GM19455 (cell line): ENCODE measurements around the gene ACTN3.
"Not testable (repeated sequence)": the region's sequence is repeated elsewhere in the genome, so short reads cannot be mapped to it uniquely, and the experiment has no call there.

ENCODE experiments used
- ATAC-seq: cut with Tn5 transposase; IDR thresholded peaks from one replicate; pipeline ENCODE4 v1.9.1; 2021; ENCODE audit not compliant: unreplicated experiment

The ACTN3 gene

GRCh38 chr11:66562907-66563583 is 16.3 kb downstream of the ACTN3 start:
- ATAC-seq, result no peak

- no peak for ATAC-seq
Measured at GRCh38 chr11:66563832-66564231, 17.1 kb downstream of the ACTN3 start.

DNA sequence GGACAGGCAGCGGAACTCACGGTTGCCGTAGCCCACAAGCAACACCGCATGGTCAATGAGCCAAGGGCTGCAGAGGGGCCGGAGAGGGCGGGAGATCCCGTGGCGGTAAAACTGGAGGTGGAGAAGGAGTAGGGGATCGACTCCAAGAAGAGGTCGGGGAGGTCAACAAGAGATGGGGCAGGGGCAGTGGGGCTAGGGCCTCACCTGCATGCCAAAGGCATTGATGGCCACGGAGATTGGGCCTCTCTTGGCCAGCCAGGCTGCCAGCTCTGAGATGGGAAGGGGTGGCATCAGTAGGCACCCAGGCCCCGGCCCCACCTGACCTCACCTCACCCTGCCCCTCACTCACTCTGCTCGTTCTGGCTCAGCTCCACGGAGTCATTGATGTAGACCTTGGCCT is 17.8 kb downstream of the ACTN3 start:
- ATAC-seq, result no peak

DNA sequence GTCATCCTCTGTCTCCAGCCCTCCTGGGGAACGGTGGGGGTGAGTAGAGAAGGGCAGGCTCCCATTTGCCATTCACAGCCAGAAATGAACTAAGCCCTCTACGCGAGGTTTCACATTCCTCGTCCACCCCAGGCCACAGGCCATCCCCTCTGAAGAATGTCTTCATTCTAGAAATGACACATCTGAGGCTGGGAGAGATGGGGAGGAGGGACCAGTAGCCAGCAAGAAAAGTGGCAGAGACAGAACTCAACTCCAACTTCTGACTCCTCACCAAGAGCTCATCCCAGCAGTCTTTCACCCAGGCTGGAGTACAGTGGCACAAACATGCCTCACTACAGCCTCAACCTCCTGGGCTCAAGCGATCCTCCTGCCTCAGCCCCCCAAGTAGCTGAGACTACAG is 18.3 kb downstream of the ACTN3 start:
- ATAC-seq, result no peak

DNA sequence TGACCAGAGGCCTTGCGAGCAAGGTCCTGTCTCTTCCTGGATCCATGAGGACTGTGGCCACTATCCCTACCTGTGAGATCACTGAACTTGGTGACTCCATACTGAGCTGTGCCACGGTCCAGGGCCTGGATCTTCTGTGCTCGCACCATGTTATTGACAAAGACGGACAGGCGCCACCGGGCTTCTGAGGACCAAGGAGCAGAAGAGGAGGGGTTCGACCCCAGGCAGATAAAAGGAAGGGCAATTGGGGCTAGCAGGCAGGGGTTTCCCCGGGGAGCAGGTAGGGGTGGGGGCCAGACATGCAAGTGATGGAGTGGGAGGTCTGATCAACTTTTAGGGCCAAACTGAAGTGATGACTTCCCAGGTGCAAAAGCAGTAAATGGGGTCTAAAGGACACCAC is 19.5 kb downstream of the ACTN3 start:
- ATAC-seq, result no peak

GRCh38 chr11:66567787-66568123 is 21.1 kb downstream of the ACTN3 start:
- no peak for ATAC-seq

DNA sequence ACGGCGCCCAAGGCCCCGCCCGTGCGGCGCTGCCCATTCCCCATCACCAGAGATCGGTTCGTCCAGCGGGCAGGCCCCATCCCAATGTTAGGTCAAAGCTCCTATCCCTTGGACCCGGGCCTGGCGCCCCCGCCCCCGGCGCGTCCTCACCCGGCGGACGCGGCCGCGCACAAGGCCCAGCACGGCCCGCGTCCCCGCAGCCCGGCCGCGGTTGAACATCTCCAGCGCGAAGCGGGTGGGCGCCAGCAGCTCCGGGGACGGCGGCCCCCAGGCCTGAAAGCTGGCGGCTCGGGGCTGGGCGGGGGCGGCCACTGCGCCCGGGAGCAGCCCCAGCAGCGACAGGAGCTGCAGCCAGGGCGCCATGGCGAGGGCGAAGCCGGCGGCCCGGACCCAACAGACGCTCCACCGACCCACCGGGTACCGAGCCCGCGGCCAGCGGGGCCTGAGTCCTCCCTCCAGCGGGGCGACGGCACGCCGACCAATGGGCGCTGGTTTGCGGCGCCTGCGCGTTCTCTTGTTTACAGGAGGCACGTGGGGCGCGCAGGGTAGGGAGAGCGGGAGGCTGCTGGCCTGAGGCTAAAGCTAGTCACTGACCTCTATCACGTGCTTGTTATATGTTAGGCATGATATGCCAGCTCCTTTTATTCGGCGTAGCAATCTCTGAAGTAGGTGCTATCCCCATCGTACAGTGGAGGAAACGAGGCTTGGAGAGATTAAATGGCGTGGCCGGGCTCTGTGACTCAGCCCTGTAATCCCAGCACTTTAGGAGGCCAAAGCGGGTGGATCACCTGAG is 21.6 kb downstream of the ACTN3 start, which contains the start of gene CTSF:
TSS of gene CTSF (minus strand) at position 483 of the 793 bp plus-strand sequence. CDS start at position 363, 120 bp downstream.
- ATAC-seq, result no peak

DNA sequence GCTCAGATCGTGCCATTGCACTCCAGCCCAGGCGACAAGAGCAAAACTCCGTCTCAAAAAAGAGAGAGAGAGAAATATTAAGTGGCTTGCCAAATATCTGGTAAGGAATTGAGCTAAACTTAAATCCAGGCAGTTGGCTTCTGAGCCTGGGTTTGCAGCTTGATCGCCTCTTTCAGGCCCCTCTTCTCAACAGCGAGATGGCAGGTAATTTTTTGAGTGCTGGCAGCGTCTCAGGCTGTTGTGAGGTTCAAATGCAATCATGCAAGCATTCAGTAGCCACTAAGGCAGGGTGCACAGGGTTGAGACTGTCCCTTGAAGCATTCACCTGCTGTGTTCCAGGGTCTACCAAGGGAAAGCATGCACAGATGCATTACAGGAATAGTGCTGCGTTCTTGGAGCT is 22.4 kb downstream of the ACTN3 start:
- no peak for ATAC-seq

GRCh38 chr11:66570079-66570849 is 23.6 kb downstream of the ACTN3 start:
- ATAC-seq, result no peak

- no peak for ATAC-seq
Measured at GRCh38 chr11:66570850-66571180, 24.1 kb downstream of the ACTN3 start.

DNA sequence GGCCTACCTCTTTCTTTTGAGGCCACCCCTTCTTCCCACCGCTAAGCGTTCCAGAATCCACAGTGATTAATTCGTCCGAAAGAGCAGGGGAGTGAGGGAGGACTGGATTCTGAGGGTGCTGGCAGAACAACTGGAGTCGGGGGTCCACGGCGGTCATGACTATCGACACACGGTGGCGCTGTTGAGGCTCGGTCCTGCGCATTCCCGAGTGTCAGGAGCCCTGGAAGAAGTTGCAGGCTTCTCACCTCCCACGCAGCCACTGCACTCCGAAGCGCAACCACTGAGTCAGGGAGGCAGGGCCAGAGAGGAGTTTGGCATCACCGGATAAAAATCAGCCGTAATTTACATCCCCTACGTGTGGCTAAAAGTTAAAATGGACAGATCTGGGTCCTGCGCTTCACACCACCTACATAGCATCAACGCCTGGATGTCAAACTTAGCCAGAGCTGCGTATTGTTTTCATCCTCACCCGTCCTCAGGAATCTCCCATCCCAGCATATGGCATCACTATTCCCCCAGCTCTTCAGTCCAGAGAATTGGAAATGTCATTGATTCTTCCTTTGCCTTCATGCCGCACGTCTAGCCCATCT is 32.4 kb downstream of the ACTN3 start:
- no peak for ATAC-seq

- ATAC-seq, result no peak
Measured at GRCh38 chr11:66580803-66581202, 34.1 kb downstream of the ACTN3 start.

GRCh38 chr11:66581261-66581660 is 34.6 kb downstream of the ACTN3 start:
- ATAC-seq, result no peak

DNA sequence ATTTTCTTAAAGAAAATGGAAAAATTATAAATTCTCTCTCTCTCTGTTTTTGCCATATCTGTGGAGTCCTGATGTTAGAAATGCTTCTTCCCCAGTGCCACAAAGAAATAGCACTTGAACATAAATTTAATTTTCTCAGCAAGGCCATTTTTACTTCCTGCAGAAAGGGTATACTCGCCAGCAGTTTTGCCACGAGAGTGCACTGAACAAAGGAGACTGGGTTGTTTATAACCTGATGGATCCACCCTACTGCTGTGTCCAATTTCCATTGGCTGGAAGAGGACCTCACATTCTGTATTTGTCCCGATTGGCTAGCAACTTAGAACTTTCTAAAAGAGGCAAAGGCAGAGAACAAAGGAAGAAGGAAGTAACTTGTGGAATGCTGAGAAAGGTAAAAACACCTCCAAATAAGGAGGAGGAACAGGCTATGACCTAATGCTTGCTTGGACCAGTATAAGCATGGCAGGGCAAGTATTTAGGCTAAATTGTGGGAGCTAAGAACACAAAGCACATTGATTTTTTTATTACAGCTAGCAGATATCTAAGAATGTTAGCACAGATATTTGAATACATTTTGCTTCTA is 36.0 kb downstream of the ACTN3 start:
- ATAC-seq, result not testable (repeated sequence)

GRCh38 chr11:66585447-66585846 is 38.7 kb downstream of the ACTN3 start:
- ATAC-seq, result not testable (repeated sequence)

DNA sequence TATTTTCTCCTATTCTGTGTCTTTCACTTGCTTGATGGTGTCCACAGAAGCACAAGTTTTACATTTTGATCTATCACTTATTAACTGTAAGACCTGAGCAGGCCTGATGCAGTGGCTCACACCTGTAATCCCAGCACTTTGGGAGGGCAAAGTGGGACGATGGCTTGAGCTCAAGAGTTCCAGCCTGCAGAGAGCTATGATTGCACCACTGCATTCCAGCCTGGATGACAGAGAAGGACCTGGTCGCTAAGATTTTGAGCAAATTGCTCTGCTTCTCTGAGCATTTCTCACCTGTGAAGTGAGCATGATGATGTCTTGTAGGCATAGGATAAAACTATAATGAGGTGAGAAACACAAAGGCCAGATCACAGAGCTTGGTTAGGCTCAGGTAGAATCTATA is 39.4 kb downstream of the ACTN3 start:
- ATAC-seq, result no peak

DNA sequence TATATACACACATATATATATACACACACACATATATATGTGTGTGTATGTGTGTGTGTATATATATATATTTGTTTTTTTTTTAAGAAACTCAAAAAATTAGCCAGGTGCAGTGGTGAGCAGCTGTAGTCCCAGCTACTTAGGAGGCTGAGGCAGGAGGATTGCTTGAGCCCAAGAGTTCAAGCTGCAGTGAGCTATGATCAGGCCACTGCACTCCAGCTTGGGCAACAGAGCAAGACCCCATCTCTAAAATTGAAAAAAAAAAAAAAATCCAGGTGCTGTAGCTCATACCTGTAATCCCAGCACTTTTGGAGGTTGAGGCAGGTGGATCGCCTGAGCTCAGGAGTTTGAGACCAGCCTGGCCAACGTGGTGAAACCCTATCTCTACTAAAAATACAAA is 42.6 kb downstream of the ACTN3 start:
- not testable (repeated sequence) for ATAC-seq

- no peak for ATAC-seq
Measured at GRCh38 chr11:66589996-66590675, 43.4 kb downstream of the ACTN3 start.

DNA sequence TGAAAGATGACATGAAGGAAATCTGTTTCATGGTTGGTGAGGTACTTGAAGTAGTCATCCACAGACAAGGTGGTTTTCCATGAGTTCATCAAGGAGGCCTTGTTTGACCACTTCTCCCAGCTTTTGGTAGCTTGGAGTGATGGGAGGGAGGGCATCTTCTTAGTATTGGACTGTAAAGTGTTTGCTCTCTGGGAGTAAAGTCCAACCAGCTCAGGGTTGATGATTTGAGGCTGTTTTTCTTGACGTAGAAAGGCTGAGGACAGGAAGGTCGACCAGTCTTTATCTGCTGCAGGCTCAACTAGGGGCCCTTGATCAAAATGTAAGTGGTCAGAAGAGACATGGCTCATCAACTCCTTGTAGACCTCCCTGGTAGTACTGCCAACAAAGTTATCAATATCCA is 44.5 kb downstream of the ACTN3 start:
- no peak for ATAC-seq

GRCh38 chr11:66592457-66593302 is 46.0 kb downstream of the ACTN3 start, which contains the start of the genes CCDC87 and CCS:
TSS of gene CCDC87 (minus strand) at chr11:66593063. CDS start at chr11:66593015, 48 bp downstream.
TSS of gene CCS (plus strand) at chr11:66593185. CDS start at chr11:66593262, 77 bp downstream.
- ATAC-seq, result peak; percentile 96
